ENCODE measurements around the gene FGF8. TPM values are rescaled to one million over a fixed set of nuclear protein-coding genes. Genes with fewer than 3 reads are reported as not detected.
A peak's percentile ranks its signal among the peaks of the same experiment; 100 is the strongest.

Gene FGF8
- total RNA-seq, 6 donors from 2014 or later = 0.44 TPM; not detected in 5

- Histone ChIP-seq H3K36me3 (no peaks in the 10 kb centered on the region), H3K4me1 (no peaks in the 10 kb centered on the region), H3K4me3 (no peak overlapping the region), H3K27me3 (no peaks in the 10 kb centered on the region), H3K27ac (peak overlapping the region in 1 of 4 donors; percentile 10), H3K9me3 (no peaks in the 10 kb centered on the region)
- ATAC-seq (ENCODE audit: low FRiP score in 2 of 2) = peak in 1 of 2 donors; percentile 45
- TF ChIP-seq EP300 (IDR thresholded peaks at IDR 0.05) (peak in 1 of 4 donors; percentile 23), POLR2A (IDR thresholded peaks at IDR 0.05) (no peak)
- peak in 1 of 2 donors; percentile 62 for DNase-seq
- WGBS, 2 donors = 56 to 58% methylated on average over 9 of the region's 9 CpGs
Measured at GRCh38 chr10:101745074-101745696, 30.7 kb downstream of the FGF8 start.

GRCh38 chr10:101744267-101744666 is 31.6 kb downstream of the FGF8 start:
- no peaks in the 10 kb centered on the region for H3K36me3 ChIP-seq
- H3K9me3 ChIP-seq = no peaks in the 10 kb centered on the region
- H3K4me1 ChIP-seq = no peaks in the 10 kb centered on the region
- ATAC-seq (ENCODE audit: low FRiP score in 2 of 2) (no peak), DNase-seq (no peak)
- no peak overlapping the region for H3K27ac ChIP-seq
- 79 to 80% methylated on average over 3 of the region's 3 CpGs for WGBS, 2 donors
- no peak overlapping the region for H3K4me3 ChIP-seq
- TF ChIP-seq POLR2A (IDR thresholded peaks at IDR 0.05) (no peak), CTCF (IDR thresholded peaks at IDR 0.05) (no peak)
- no peaks in the 10 kb centered on the region for H3K27me3 ChIP-seq

GRCh38 chr10:101741938-101742337 is 34.0 kb downstream of the FGF8 start:
- WGBS, 2 donors = 50 to 51% methylated on average over 2 of the region's 2 CpGs
- H3K4me3 ChIP-seq = no peak overlapping the region
- DNase-seq = no peak
- no peak for ATAC-seq (ENCODE audit: low FRiP score in 2 of 2)
- H3K4me1 ChIP-seq = no peaks in the 10 kb centered on the region
- no peaks in the 10 kb centered on the region for H3K9me3 ChIP-seq
- no peak overlapping the region for H3K27ac ChIP-seq
- H3K27me3 ChIP-seq = no peaks in the 10 kb centered on the region
- H3K36me3 ChIP-seq = no peaks in the 10 kb centered on the region
- TF ChIP-seq POLR2AphosphoS5 (IDR thresholded peaks at IDR 0.05) = no peak
- TF ChIP-seq CTCF (IDR thresholded peaks at IDR 0.05) = no peak
- no peak for TF ChIP-seq POLR2A (IDR thresholded peaks at IDR 0.05)
- no peak for TF ChIP-seq EP300 (IDR thresholded peaks at IDR 0.05)

- DNase-seq (no peak), ATAC-seq (ENCODE audit: low FRiP score in 2 of 2) (no peak)
- Histone ChIP-seq H3K4me1 (no peaks in the 10 kb centered on the region), H3K27ac (no peak overlapping the region), H3K36me3 (no peaks in the 10 kb centered on the region), H3K9me3 (no peaks in the 10 kb centered on the region), H3K4me3 (no peak overlapping the region), H3K27me3 (no peaks in the 10 kb centered on the region)
- 67 to 75% methylated on average over 3 of the region's 3 CpGs for WGBS, 2 donors
- TF ChIP-seq POLR2AphosphoS5 (IDR thresholded peaks at IDR 0.05) = no peak
- TF ChIP-seq CTCF (IDR thresholded peaks at IDR 0.05) = no peak
- no peak for TF ChIP-seq POLR2A (IDR thresholded peaks at IDR 0.05)
- no peak for TF ChIP-seq EP300 (IDR thresholded peaks at IDR 0.05)
Measured at GRCh38 chr10:101736666-101737065, 39.2 kb downstream of the FGF8 start.

- Histone ChIP-seq H3K36me3 (no peaks in the 10 kb centered on the region), H3K9me3 (no peaks in the 10 kb centered on the region), H3K4me1 (no peaks in the 10 kb centered on the region), H3K4me3 (no peak overlapping the region), H3K27me3 (no peaks in the 10 kb centered on the region), H3K27ac (no peak overlapping the region)
- DNase-seq (no peak), ATAC-seq (ENCODE audit: low FRiP score in 2 of 2) (no peak)
- no peak for TF ChIP-seq EP300 (IDR thresholded peaks at IDR 0.05)
- no peak for TF ChIP-seq POLR2A (IDR thresholded peaks at IDR 0.05)
- TF ChIP-seq POLR2AphosphoS5 (IDR thresholded peaks at IDR 0.05) = no peak
- no peak for TF ChIP-seq CTCF (IDR thresholded peaks at IDR 0.05)
- WGBS, 2 donors = 53 to 67% methylated on average over 1 of the region's 1 CpG
Measured at GRCh38 chr10:101732096-101732495, 43.8 kb downstream of the FGF8 start.
